GM12892 (cell line): ENCODE data around the gene NDC80.

ENCODE experiments used
- POLR2A ChIP-seq: IDR thresholded peaks from 2 replicates; pipeline ENCODE4 v1.6.1; 2011; ENCODE audit warnings: low read depth, low read length, control low read depth
- POLR2AphosphoS5 ChIP-seq: IDR thresholded peaks from 2 replicates; pipeline ENCODE4 v1.6.1; 2011; ENCODE audit warnings: low read depth, low read length, control low read depth

- TF ChIP-seq POLR2AphosphoS5 (no peak), POLR2A (no peak)
Observed at GRCh38 chr18:2617401-2617998, 46.1 kb downstream of the NDC80 start.
